Neuronal stem cell (in vitro differentiated cells): ENCODE results near the gene CEMIP2.

Experiments
- DNase-seq: peaks from one replicate; pipeline ENCODE4 v3.0.0-alpha.2; 2013; ENCODE audit warnings: low spot score
- H2AFZ ChIP-seq: one replicate; pipeline ENCODE4 v1.6.1; 2013; ENCODE audit warnings: mild to moderate bottlenecking, low read length, inconsistent platforms
- H2AK5ac ChIP-seq: 2 replicates; pipeline ENCODE4 v1.6.1; 2013; ENCODE audit warnings: low read depth, mild to moderate bottlenecking, inconsistent platforms, low read length, moderate library complexity, mixed read lengths
- H2BK120ac ChIP-seq: 2 replicates; pipeline ENCODE4 v1.6.1; 2013; ENCODE audit warnings: low read depth, mild to moderate bottlenecking, inconsistent platforms, low read length, moderate library complexity, mixed read lengths
- H2BK12ac ChIP-seq: one replicate; pipeline ENCODE4 v1.6.1; 2013; ENCODE audit warnings: low read length, inconsistent platforms
- H2BK15ac ChIP-seq: 2 replicates; pipeline ENCODE4 v1.6.1; 2013; ENCODE audit warnings: mild to moderate bottlenecking, low read length, inconsistent platforms, mixed read lengths
- H2BK5ac ChIP-seq: one replicate; pipeline ENCODE4 v1.6.1; 2013; ENCODE audit warnings: inconsistent platforms, mild to moderate bottlenecking, low read length, moderate library complexity
- H3K14ac ChIP-seq: one replicate; pipeline ENCODE4 v1.6.1; 2013; ENCODE audit warnings: low read length, inconsistent platforms
- H3K18ac ChIP-seq: 2 replicates; pipeline ENCODE4 v1.6.1; 2013; ENCODE audit warnings: low read length, inconsistent platforms
- H3K23ac ChIP-seq: 2 replicates; pipeline ENCODE4 v1.6.1; 2013; ENCODE audit warnings: low read depth, mild to moderate bottlenecking, mixed read lengths, low read length, inconsistent platforms; ENCODE audit not compliant: poor library complexity
- H3K27ac ChIP-seq: replicated peaks from 3 replicates; pipeline ENCODE4 v1.5.1; 2013; ENCODE audit warnings: low read length, inconsistent platforms
- H3K27me3 ChIP-seq, 3 experiments: 2 replicates each; pipeline ENCODE4 v1.6.1; 2013; ENCODE audit warnings: low read length in 3 of 3, mild to moderate bottlenecking in 2 of 3, inconsistent platforms in 1 of 3, low read depth in 1 of 3, mixed read lengths in 1 of 3, moderate library complexity in 1 of 3; ENCODE audit not compliant: control insufficient read depth in 3 of 3, insufficient read depth in 3 of 3
- H3K36me3 ChIP-seq, 2 donors: replicated peaks in 1 of 2; 2 replicates each; pipeline ENCODE4 v1.6.1; 2013; ENCODE audit warnings: low read length in 2 of 2; ENCODE audit not compliant: control insufficient read depth in 2 of 2, insufficient read depth in 2 of 2
- H3K4ac ChIP-seq: 2 replicates; pipeline ENCODE4 v1.6.1; 2013; ENCODE audit warnings: inconsistent platforms, mild to moderate bottlenecking, low read length, moderate library complexity
- H3K4me1 ChIP-seq, 2 donors: 1 replicate in 1 of 2; 2 replicates in 1 of 2; pipeline ENCODE4 v1.6.1; 2013; ENCODE audit warnings: low read length in 2 of 2, low read depth in 1 of 2; ENCODE audit not compliant: control insufficient read depth in 2 of 2, insufficient read depth in 1 of 2
- H3K4me2 ChIP-seq: one replicate; pipeline ENCODE4 v1.6.1; 2013; ENCODE audit warnings: mild to moderate bottlenecking, low read length, inconsistent platforms; ENCODE audit not compliant: insufficient read depth, poor library complexity, severe bottlenecking
- H3K4me3 ChIP-seq, 2 donors: 2 replicates each; pipeline ENCODE4 v1.5.1; 2013; ENCODE audit warnings: low read length in 2 of 2, mild to moderate bottlenecking in 2 of 2, inconsistent platforms in 1 of 2, moderate library complexity in 1 of 2
- H3K79me1 ChIP-seq: one replicate; pipeline ENCODE4 v1.6.1; 2013; ENCODE audit warnings: low read depth, mild to moderate bottlenecking, inconsistent platforms, low read length, moderate library complexity
- H3K9ac ChIP-seq: one replicate; pipeline ENCODE4 v1.6.1; 2013; ENCODE audit warnings: mild to moderate bottlenecking, low read depth, low read length, inconsistent platforms; ENCODE audit not compliant: poor library complexity
- H3K9me3 ChIP-seq, 2 donors: replicated peaks in 1 of 2; 2 replicates each; pipeline versions ENCODE3 to v1.6.1; 2013; ENCODE audit warnings: low read length in 2 of 2, mild to moderate bottlenecking in 2 of 2, inconsistent platforms in 1 of 2, low read depth in 1 of 2, mixed read lengths in 1 of 2, moderate library complexity in 1 of 2; ENCODE audit not compliant: control insufficient read depth in 2 of 2, insufficient read depth in 1 of 2
- H4K8ac ChIP-seq: one replicate; pipeline ENCODE4 v1.6.1; 2013; ENCODE audit warnings: low read depth, mild to moderate bottlenecking, inconsistent platforms, low read length, moderate library complexity
- H4K91ac ChIP-seq: one replicate; pipeline ENCODE4 v1.6.1; 2013; ENCODE audit warnings: low read length, low read depth, mild to moderate bottlenecking, inconsistent platforms; ENCODE audit not compliant: poor library complexity
- WGBS, 2 donors: extraction: QIAGEN DNeasy Blood & Tissue Kit; methylation state at CpG; one replicate each; pipeline ENCODE4 v1.1.7; 2013; ENCODE audit warnings: missing lambda C conversion rate in 2 of 2, mixed read lengths in 1 of 2; ENCODE audit not compliant: insufficient read length in 2 of 2, insufficient replicate concordance in 1 of 2; ENCODE audit errors: extremely low coverage in 2 of 2; 5-methylcytosine and 5-hydroxymethylcytosine counted together

The CEMIP2 gene

GRCh38 chr9:71756753-71757152 lies 11.6 kb downstream of the CEMIP2 start:
- H3K4me1 ChIP-seq, result peaks cover 22 to 50% of the 10 kb centered on the region in 2 donors
- no peak overlapping the region for H4K8ac ChIP-seq
- no peak for DNase-seq
- no peak overlapping the region for H2AFZ ChIP-seq
- no peak overlapping the region for H2AK5ac ChIP-seq
- no peak overlapping the region for H4K91ac ChIP-seq
- no peaks in the 10 kb centered on the region for H3K27me3 ChIP-seq
- no peak overlapping the region for H2BK120ac ChIP-seq
- H3K9ac ChIP-seq, result no peak overlapping the region
- no CpG with 5 or more reads among the region's 1 CpG for WGBS, 2 donors
- no peak overlapping the region for H2BK12ac ChIP-seq
- H3K4me2 ChIP-seq, result no peak overlapping the region
- no peak overlapping the region for H3K14ac ChIP-seq
- no peak overlapping the region for H3K18ac ChIP-seq
- no peaks in the 10 kb centered on the region for H3K9me3 ChIP-seq
- no peak overlapping the region for H3K23ac ChIP-seq
- no peaks in the 10 kb centered on the region for H3K79me1 ChIP-seq
- no peak overlapping the region for H3K4ac ChIP-seq
- H2BK5ac ChIP-seq, result no peak overlapping the region
- H2BK15ac ChIP-seq, result no peak overlapping the region
- H3K27ac ChIP-seq, result peak overlapping the region; percentile 86
- H3K4me3 ChIP-seq, result peak overlapping the region in 1 of 2 donors; percentile 23
- H3K36me3 ChIP-seq, result peaks cover 0 to under 1% of the 10 kb centered on the region in 2 donors

GRCh38 chr9:71755869-71756268 lies 12.4 kb downstream of the CEMIP2 start:
- H3K4me3 ChIP-seq, result no peak overlapping the region
- H3K14ac ChIP-seq, result no peak overlapping the region
- H4K8ac ChIP-seq, result no peak overlapping the region
- H2AK5ac ChIP-seq, result no peak overlapping the region
- H3K4me2 ChIP-seq, result no peak overlapping the region
- H2BK5ac ChIP-seq, result no peak overlapping the region
- DNase-seq, result no peak
- no peak overlapping the region for H2BK12ac ChIP-seq
- H3K27me3 ChIP-seq, result no peaks in the 10 kb centered on the region
- WGBS, 2 donors, result no CpG with 5 or more reads among the region's 1 CpG
- no peak overlapping the region for H3K9ac ChIP-seq
- H2AFZ ChIP-seq, result no peak overlapping the region
- no peaks in the 10 kb centered on the region for H3K79me1 ChIP-seq
- H3K23ac ChIP-seq, result no peak overlapping the region
- H2BK120ac ChIP-seq, result no peak overlapping the region
- no peak overlapping the region for H4K91ac ChIP-seq
- no peak overlapping the region for H3K18ac ChIP-seq
- peaks cover 0 to 10% of the 10 kb centered on the region in 2 donors for H3K36me3 ChIP-seq
- peak overlapping the region; percentile 57 for H3K27ac ChIP-seq
- no peak overlapping the region for H3K4ac ChIP-seq
- no peak overlapping the region for H2BK15ac ChIP-seq
- peaks cover 19 to 43% of the 10 kb centered on the region in 2 donors for H3K4me1 ChIP-seq
- no peaks in the 10 kb centered on the region for H3K9me3 ChIP-seq

- Histone ChIP-seq H2BK5ac (no peak overlapping the region), H2AK5ac (no peak overlapping the region), H4K91ac (no peak overlapping the region), H3K27ac (peak overlapping the region; percentile 73), H3K14ac (no peak overlapping the region), H2AFZ (no peak overlapping the region), H3K18ac (no peak overlapping the region), H3K9me3 (no peaks in the 10 kb centered on the region), H2BK12ac (no peak overlapping the region), H3K4ac (no peak overlapping the region), H3K4me3 (no peak overlapping the region), H4K8ac (no peak overlapping the region), H3K4me2 (no peak overlapping the region), H2BK15ac (no peak overlapping the region), H3K23ac (no peak overlapping the region), H3K27me3 (no peaks in the 10 kb centered on the region), H3K9ac (no peak overlapping the region), H3K4me1 (peaks cover 21 to 43% of the 10 kb centered on the region in 2 donors), H3K79me1 (no peaks in the 10 kb centered on the region), H2BK120ac (no peak overlapping the region), H3K36me3 (peaks cover 0 to 15% of the 10 kb centered on the region in 2 donors)
- no CpG with 5 or more reads among the region's 2 CpGs for WGBS, 2 donors
- no peak for DNase-seq
These were observed 13.1 kb downstream of the CEMIP2 start for GRCh38 chr9:71755230-71755629.

- no peaks in the 10 kb centered on the region for H3K9me3 ChIP-seq
These were observed 14.2 kb downstream of the CEMIP2 start for GRCh38 chr9:71754151-71754550.

More at GRCh38 chr9:71754151-71754550, 14.2 kb downstream of the CEMIP2 start:
- Histone ChIP-seq H2AK5ac (no peak overlapping the region), H2BK15ac (no peak overlapping the region), H3K27ac (peak overlapping the region; percentile 77), H2BK120ac (no peak overlapping the region), H3K23ac (no peak overlapping the region), H4K91ac (no peak overlapping the region), H3K4me3 (no peak overlapping the region), H4K8ac (no peak overlapping the region), H3K18ac (no peak overlapping the region), H2AFZ (no peak overlapping the region), H3K4me1 (peaks cover 21 to 42% of the 10 kb centered on the region in 2 donors), H3K4me2 (no peak overlapping the region), H2BK12ac (no peak overlapping the region), H3K27me3 (no peaks in the 10 kb centered on the region), H3K9ac (no peak overlapping the region), H2BK5ac (no peak overlapping the region), H3K79me1 (peaks cover 1% of the 10 kb centered on the region), H3K14ac (no peak overlapping the region), H3K4ac (no peak overlapping the region), H3K36me3 (peaks cover 5 to 26% of the 10 kb centered on the region in 2 donors)
- DNase-seq, result no peak
- WGBS, 2 donors, result no CpG with 5 or more reads among the region's 4 CpGs
